ENCODE results near the gene LYSMD4.

Gene LYSMD4

GRCh38 chr15:99703603-99704443 is 29.4 kb downstream of the LYSMD4 start:
- no peak for DNase-seq

- DNase-seq = no peak
Observed at GRCh38 chr15:99702895-99703602, 30.2 kb downstream of the LYSMD4 start.

DNA sequence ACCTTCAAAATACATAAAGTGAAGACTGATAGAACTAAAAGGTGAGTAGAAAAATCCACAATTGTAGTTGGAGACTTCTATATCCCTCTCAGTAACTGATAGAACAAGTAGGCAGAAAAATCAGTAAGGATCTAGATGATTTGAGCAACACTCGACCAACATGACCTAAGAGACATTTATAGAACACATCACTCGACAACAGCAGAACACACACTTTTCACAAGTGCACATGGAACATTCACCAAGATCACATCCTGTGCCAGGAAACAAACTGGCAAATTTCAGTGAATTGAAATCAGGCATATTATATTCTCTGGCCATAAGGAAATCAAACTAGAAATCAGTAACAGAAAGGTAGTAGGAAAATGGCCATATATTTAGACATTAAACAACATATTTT is 37.1 kb downstream of the LYSMD4 start:
- DNase-seq = no peak

DNA sequence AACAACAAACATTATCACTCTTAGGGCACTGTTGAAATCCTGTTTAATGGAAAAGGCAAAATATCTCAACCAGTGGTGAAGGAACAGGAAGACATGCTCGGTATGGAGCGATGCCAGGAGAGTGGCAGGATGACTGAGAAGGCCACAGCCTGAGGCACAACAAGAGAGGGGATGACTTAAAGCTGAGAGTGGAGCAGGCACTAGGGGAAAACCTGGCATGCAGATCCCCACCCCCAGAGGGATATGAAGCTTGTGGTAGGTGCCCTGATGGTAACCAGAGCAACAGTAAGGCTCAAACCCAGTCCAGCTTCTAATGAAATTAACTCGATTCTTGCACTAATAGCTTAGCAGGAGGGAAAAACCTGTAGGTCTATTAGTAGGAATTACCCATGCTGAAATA is 40.4 kb downstream of the LYSMD4 start:
- no peak for DNase-seq

DNA sequence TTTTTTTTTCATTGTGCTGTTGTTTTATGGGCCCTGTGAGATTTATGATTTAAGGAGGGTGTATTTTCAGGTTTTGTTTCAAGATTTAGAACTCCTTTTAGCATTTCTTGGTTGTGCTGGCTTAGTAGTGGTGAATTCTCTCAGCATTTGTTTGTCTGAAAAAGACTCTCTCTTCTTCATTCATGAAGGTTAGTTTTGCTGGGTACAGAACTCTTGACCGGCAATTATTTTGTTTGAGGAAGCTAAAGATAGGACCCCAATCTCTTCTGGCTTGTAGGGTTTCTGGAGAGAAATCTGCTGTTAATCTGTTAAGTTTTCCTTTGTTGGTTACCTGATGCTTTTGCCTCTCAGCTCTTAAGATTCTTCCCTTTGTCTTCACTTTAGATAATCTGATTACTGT is 46.9 kb downstream of the LYSMD4 start:
- DNase-seq = no peak

- DNase-seq = no peak
Observed at GRCh38 chr15:99683000-99683670, 50.1 kb downstream of the LYSMD4 start.

- DNase-seq = no peak
Observed at GRCh38 chr15:99682455-99682854, 50.8 kb downstream of the LYSMD4 start.

DNA sequence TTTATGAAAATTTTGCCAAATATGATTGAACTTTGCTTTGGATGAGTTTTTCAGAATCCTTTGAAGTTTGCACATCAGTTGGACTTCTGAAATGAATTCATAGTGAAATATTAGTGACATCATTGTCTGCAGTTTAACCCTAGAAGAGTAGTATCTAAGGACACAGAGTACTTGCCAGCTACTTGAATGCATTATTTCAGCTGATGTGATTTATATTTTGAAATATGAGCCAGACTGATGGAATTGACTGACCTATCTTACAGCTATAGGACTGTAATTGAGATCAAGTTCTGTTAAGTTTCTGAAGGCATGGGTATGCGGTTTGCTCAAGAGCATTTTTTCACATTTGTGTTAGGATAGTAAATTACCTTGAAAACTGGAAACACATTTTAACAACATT is 51.2 kb downstream of the LYSMD4 start:
- DNase-seq = no peak

GRCh38 chr15:99680276-99680675 is 53.0 kb downstream of the LYSMD4 start:
- no peak for DNase-seq

- DNase-seq = no peak
Observed at GRCh38 chr15:99677540-99678134, 55.6 kb downstream of the LYSMD4 start.
